ENCODE data around the gene RARG.
A peak's percentile ranks its signal among the peaks of the same experiment; 100 is the strongest.

The RARG gene

DNA sequence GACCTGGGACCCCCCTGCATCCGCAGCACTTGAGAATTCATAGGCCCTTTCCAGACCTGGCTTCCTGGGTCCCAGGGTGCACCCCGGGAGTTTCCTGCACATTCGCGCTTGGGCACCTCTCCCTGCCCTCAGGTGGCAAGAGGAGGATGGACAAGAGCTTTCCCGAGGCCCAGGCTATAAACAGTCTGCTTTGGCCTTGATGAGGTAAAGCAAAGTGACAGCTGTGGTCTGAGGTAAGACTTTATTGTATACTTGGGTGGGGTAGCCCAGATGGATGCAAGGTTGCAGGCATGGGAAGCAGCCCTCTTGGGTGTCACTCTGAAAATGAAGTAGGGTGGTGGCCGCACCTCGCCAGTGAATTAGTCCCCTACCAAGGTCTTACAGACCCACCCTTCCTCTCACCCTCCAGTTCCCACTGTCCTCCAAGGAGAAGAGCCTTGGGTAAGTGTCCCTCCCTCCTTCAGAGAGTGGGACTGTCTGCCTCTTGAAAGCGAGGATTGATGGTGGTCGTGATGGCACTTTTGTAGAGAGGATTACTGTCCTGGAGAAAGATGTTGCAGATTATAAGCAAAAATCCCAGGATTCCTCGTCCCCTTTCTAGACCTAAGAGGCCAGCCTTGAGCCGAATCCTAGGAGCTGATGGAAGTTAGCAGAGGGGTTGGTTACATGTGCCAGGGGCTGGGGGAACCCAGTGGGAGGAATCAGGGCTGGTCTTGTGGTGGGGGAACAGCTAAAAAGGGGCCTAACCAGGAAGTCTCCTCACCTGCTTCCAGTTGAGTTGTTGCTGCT, 40.7 kb downstream of the RARG start:
- no peak for DNase-seq (ENCODE audit: low read depth)
- H3K4me3 ChIP-seq (ENCODE audit: low read depth, low read length) = no peak overlapping the region
- no peak for TF ChIP-seq CTCF (IDR thresholded peaks at IDR 0.05; ENCODE audit: insufficient read depth, low read depth, low read length, missing control alignments)

- H3K4me3 ChIP-seq (ENCODE audit: low read depth, low read length) = no peak overlapping the region
- peak; percentile 81 for TF ChIP-seq CTCF (IDR thresholded peaks at IDR 0.05; ENCODE audit: insufficient read depth, low read depth, low read length, missing control alignments)
- peak; percentile 69 for DNase-seq (ENCODE audit: low read depth)
Measured at GRCh38 chr12:53190108-53190729, 41.8 kb downstream of the RARG start.

GRCh38 chr12:53187145-53187899, 44.7 kb downstream of the RARG start:
- no peak for DNase-seq (ENCODE audit: low read depth)
- TF ChIP-seq CTCF (IDR thresholded peaks at IDR 0.05; ENCODE audit: insufficient read depth, low read depth, low read length, missing control alignments) = no peak

DNA sequence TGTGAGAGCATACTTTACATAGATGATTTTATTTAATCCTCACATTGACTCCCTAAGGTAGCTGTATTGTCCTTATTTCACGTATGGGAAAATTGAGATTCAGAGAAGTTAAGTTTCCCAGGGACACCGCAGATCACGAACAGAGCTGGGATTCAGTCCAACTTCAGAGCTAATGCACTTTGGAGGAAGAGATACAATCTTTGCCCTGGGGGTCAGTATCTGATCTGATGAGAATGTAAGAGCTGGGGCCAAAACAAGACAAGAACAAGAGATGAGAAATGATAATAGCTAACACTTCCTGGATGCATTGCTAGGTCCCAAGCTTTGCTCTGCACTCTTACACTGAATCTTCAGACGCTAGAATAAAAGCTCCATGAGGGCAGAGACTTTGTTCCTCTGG, 45.3 kb downstream of the RARG start:
- DNase-seq (ENCODE audit: low read depth) = no peak
- no peak for TF ChIP-seq CTCF (IDR thresholded peaks at IDR 0.05; ENCODE audit: insufficient read depth, low read depth, low read length, missing control alignments)

More at GRCh38 chr12:53187145-53187899, 44.7 kb downstream of the RARG start:
- no peak overlapping the region for H3K4me3 ChIP-seq (ENCODE audit: low read depth, low read length)

GRCh38 chr12:53185582-53186153, 46.3 kb downstream of the RARG start:
- no peak for DNase-seq (ENCODE audit: low read depth)
- no peak for TF ChIP-seq CTCF (IDR thresholded peaks at IDR 0.05; ENCODE audit: insufficient read depth, low read depth, low read length, missing control alignments)
- H3K4me3 ChIP-seq (ENCODE audit: low read depth, low read length) = no peak overlapping the region

More for the DNA sequence above, 45.3 kb downstream of the RARG start:
- no peak overlapping the region for H3K4me3 ChIP-seq (ENCODE audit: low read depth, low read length)

DNA sequence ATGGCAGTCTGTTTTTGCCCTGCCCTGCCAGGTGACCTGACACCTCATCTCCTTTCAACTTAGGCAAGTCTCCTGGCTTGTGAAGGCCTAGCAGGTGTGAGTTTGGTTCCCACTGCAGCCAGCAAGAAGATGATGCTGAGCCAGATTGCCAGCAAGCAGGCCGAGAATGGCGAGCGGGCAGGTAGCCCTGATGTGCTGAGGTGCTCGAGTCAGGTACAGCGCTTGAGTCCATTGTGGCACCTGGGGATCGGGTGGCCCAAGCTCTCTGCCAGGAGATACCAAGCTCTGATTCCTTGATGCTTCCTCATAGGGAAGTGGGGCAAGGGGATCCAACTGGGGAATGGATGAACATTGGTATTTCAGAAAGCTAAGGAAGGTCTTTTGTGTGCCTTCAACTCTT, 47.2 kb downstream of the RARG start:
- no peak for TF ChIP-seq CTCF (IDR thresholded peaks at IDR 0.05; ENCODE audit: insufficient read depth, low read depth, low read length, missing control alignments)
- DNase-seq (ENCODE audit: low read depth) = no peak
- H3K4me3 ChIP-seq (ENCODE audit: low read depth, low read length) = no peak overlapping the region

Measured in GM12865 (cell line).